KMS-11 (cell line): ENCODE measurements around the gene UBQLN4.

ENCODE experiments used
- H2AFZ ChIP-seq: fragments of 200-600 bp; sonication (generic); 2 replicates; pipeline ENCODE4 v1.6.1; 2016; ENCODE audit warnings: antibody characterized with exemption, mixed run types, low read depth
- H3K27ac ChIP-seq: fragments of 200-600 bp; sonication (generic); 2 replicates; pipeline ENCODE4 v1.6.1; 2016; ENCODE audit warnings: mild to moderate bottlenecking, mixed run types
- H3K27me3 ChIP-seq: fragments of 200-600 bp; sonication (generic); 2 replicates; pipeline ENCODE4 v1.6.1; 2017; ENCODE audit warnings: mild to moderate bottlenecking, low read depth, mixed run types, moderate library complexity; ENCODE audit not compliant: insufficient read depth
- H3K36me3 ChIP-seq: fragments of 200-600 bp; sonication (generic); 2 replicates; pipeline ENCODE4 v1.6.1; 2017; ENCODE audit warnings: mild to moderate bottlenecking, mixed run types; ENCODE audit not compliant: insufficient read depth
- H3K4me1 ChIP-seq: fragments of 200-600 bp; sonication (generic); 2 replicates; pipeline ENCODE4 v1.6.1; 2016; ENCODE audit warnings: mild to moderate bottlenecking, low read depth, mixed run types; ENCODE audit not compliant: poor library complexity, severe bottlenecking
- H3K4me2 ChIP-seq: fragments of 200-600 bp; sonication (generic); 2 replicates; pipeline ENCODE4 v1.7.0; 2016; ENCODE audit warnings: mild to moderate bottlenecking, mixed run types
- H3K4me3 ChIP-seq: fragments of 200-600 bp; sonication (generic); IDR thresholded peaks from 2 replicates; pipeline ENCODE4 v1.6.1; 2017; ENCODE audit warnings: low read depth, low read length, mixed read lengths; ENCODE audit not compliant: insufficient read depth
- H3K79me2 ChIP-seq: fragments of 200-600 bp; sonication (generic); 2 replicates; pipeline ENCODE4 v1.6.1; 2016; ENCODE audit warnings: low read depth, mixed run types; ENCODE audit not compliant: insufficient read depth
- H3K9ac ChIP-seq: fragments of 200-600 bp; sonication (generic); 2 replicates; pipeline ENCODE4 v1.6.1; 2016; ENCODE audit warnings: mild to moderate bottlenecking, mixed run types
- H4K20me1 ChIP-seq: fragments of 200-600 bp; sonication (generic); 2 replicates; pipeline ENCODE4 v1.6.1; 2016; ENCODE audit warnings: mild to moderate bottlenecking, mixed run types; ENCODE audit not compliant: insufficient read depth
- TF ChIP-seq, protein P1 (sequence below): fragments of 200-600 bp; sonication (generic); conservative IDR thresholded peaks from 2 replicates; pipeline ENCODE4 v1.6.1; 2017; ENCODE audit warnings: low read depth, mild to moderate bottlenecking, antibody characterized with exemption, low read length, moderate library complexity, mixed read lengths

The UBQLN4 gene

DNA sequence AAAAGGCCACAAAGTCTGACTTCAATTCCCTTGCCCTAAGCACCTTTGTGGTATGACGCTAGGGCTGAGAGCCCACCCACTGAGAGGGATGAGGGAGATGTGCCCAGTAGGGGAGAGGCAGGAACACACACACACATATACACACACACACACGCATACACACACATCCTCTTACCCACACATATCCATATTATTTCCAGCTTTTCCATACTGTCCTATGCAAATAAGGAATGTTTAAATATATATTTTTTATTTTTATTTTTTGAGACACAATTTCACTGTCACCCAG, 10.3 kb upstream of the UBQLN4 start:
- Histone ChIP-seq H2AFZ (no peak overlapping the region), H3K4me2 (no peak overlapping the region), H3K36me3 (no peaks in the 10 kb centered on the region)

DNA sequence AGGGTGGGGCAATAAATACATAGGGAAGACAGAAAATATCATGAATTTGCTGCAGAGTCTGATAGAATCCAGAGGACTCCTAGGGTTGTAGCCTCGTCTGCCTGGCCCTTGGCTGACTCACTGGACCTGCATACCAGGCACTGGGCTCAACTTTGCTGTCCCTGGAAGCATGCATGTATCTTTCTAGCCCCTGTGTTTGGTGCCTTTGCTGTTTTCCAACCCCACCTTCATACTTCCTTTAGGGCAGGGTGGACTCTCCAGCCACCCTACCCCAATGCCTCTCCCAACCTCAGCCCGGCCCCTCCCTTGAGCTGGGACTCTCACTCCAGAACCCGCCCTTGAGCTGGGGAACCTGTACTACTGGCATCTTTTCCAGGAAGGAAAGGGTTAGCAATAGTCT, 8.6 kb upstream of the UBQLN4 start:
- H3K4me1 ChIP-seq = peaks cover 9% of the 10 kb centered on the region
- H3K9ac ChIP-seq = no peak overlapping the region
- no peak overlapping the region for H2AFZ ChIP-seq
- H4K20me1 ChIP-seq = no peaks in the 10 kb centered on the region
- no peaks in the 10 kb centered on the region for H3K36me3 ChIP-seq
- no peaks in the 10 kb centered on the region for H3K79me2 ChIP-seq
- H3K27me3 ChIP-seq = no peaks in the 10 kb centered on the region
- H3K4me2 ChIP-seq = no peak overlapping the region
- TF ChIP-seq, protein P1, sequence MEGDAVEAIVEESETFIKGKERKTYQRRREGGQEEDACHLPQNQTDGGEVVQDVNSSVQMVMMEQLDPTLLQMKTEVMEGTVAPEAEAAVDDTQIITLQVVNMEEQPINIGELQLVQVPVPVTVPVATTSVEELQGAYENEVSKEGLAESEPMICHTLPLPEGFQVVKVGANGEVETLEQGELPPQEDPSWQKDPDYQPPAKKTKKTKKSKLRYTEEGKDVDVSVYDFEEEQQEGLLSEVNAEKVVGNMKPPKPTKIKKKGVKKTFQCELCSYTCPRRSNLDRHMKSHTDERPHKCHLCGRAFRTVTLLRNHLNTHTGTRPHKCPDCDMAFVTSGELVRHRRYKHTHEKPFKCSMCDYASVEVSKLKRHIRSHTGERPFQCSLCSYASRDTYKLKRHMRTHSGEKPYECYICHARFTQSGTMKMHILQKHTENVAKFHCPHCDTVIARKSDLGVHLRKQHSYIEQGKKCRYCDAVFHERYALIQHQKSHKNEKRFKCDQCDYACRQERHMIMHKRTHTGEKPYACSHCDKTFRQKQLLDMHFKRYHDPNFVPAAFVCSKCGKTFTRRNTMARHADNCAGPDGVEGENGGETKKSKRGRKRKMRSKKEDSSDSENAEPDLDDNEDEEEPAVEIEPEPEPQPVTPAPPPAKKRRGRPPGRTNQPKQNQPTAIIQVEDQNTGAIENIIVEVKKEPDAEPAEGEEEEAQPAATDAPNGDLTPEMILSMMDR = no peak
- H3K27ac ChIP-seq = no peak overlapping the region
- H3K4me3 ChIP-seq = no peak overlapping the region

More for the DNA sequence above, 10.3 kb upstream of the UBQLN4 start:
- Histone ChIP-seq H3K27me3 (no peaks in the 10 kb centered on the region), H4K20me1 (no peaks in the 10 kb centered on the region), H3K9ac (no peak overlapping the region), H3K4me1 (peaks cover 9% of the 10 kb centered on the region), H3K79me2 (no peaks in the 10 kb centered on the region), H3K27ac (no peak overlapping the region), H3K4me3 (no peak overlapping the region)
- TF ChIP-seq, protein P1 = no peak

DNA sequence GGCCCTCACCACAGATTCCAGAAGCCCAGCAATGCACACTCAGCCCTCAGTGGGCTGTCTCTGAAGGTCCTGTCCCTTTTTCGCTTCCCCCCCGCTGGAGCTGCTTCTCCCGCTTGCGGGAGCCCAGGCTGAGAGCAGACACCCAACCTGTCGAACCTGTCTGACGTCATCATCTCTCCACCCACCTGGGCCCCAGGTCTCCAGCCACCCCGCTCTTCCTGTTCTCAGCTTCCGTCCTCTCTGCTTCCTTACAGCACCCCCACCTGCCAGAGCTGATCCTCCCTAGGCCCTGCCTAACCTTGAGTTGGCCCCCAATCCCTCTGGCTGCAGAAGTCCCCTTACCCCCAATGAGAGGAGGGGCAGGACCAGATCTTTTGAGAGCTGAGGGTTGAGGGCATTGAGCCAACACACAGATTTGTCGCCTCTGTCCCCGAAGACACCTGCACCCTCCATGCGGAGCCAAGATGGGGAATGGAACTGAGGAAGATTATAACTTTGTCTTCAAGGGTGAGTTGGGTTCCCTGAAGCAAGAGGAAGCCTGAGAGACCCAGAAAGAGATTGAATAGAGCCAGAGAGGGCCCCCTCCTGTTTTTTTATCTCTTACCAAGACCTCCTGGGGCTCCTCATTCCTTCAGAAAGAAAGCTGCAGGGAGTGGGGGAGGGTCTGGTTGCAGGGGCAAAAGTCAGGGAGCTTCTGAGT, 7.5 kb upstream of the UBQLN4 start, which contains the start of gene RAB25:
Gene RAB25 (plus strand): TSS at position 224 of the 700 bp plus-strand sequence. CDS start 241 bp downstream, at position 465.
- no peaks in the 10 kb centered on the region for H3K36me3 ChIP-seq
- no peak within 1 kb of the TSS for H3K4me3 ChIP-seq
- no peaks in the 10 kb centered on the region for H4K20me1 ChIP-seq
- H3K9ac ChIP-seq = no peak within 1 kb of the TSS
- H3K4me1 ChIP-seq = peaks cover 2% of the 10 kb centered on the region
- TF ChIP-seq, protein P1 = no peak
- no peak within 1 kb of the TSS for H3K27ac ChIP-seq
- no peak within 1 kb of the TSS for H3K4me2 ChIP-seq
- H3K79me2 ChIP-seq = no peaks in the 10 kb centered on the region
- H3K27me3 ChIP-seq = no peaks in the 10 kb centered on the region
- H2AFZ ChIP-seq = no peak within 1 kb of the TSS

DNA sequence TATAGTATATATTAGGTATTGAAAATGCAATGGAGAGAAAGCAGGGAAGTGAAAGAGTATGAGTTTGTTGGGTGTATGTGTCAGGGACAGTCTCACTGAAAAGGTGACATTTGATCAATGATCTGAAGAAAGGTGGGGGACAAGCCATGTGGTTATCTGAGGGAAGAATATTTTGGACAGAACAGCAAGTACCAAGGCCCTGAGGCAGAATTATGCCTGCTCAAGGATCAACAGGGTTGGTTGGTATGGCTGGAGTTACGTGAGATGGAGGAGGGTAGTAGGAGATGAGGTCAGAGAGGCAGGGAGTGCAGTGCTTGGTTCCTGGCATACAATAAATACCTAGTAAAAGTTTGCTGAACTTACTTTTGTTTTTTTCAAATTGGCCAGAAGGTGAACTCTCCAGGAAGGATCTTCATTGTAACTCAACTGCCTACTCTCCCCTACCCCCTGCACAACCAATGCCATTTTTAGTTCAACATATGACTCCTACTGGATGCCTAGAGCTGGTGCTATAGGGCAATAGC, 2.8 kb upstream of the UBQLN4 start:
- Histone ChIP-seq H3K27ac (no peak overlapping the region), H3K4me3 (no peak overlapping the region), H3K27me3 (no peaks in the 10 kb centered on the region), H2AFZ (no peak overlapping the region), H3K79me2 (peaks cover 25% of the 10 kb centered on the region), H3K4me1 (peaks cover 22% of the 10 kb centered on the region), H3K36me3 (no peaks in the 10 kb centered on the region), H3K4me2 (no peak overlapping the region), H4K20me1 (no peaks in the 10 kb centered on the region; the same call in 1 of the 2 replicates), H3K9ac (no peak overlapping the region)
- TF ChIP-seq, protein P1 = no peak
